Measurements from ENCODE around the gene PAXIP1.

DNA sequence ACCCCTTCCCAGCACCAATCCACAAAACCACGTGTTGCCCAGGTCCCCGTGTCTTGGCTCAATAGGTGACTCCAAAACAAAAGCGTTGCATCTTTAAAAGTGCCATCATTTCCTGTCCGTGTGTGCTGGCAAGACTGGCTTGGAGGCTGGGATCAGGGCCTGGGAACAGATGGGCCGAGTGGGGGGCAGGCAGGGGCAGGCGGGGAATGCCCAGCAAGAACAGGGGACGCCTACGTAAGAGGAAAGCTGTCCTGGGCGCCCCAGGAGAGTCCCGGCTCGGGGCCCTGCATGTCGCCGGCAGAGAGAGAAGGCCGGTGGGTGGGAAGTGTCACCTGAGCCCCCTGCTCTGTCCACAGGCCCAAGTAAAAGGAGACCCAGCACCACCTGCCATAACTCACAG is 86.5 kb downstream of the PAXIP1 start:
- TF ChIP-seq, protein P1, sequence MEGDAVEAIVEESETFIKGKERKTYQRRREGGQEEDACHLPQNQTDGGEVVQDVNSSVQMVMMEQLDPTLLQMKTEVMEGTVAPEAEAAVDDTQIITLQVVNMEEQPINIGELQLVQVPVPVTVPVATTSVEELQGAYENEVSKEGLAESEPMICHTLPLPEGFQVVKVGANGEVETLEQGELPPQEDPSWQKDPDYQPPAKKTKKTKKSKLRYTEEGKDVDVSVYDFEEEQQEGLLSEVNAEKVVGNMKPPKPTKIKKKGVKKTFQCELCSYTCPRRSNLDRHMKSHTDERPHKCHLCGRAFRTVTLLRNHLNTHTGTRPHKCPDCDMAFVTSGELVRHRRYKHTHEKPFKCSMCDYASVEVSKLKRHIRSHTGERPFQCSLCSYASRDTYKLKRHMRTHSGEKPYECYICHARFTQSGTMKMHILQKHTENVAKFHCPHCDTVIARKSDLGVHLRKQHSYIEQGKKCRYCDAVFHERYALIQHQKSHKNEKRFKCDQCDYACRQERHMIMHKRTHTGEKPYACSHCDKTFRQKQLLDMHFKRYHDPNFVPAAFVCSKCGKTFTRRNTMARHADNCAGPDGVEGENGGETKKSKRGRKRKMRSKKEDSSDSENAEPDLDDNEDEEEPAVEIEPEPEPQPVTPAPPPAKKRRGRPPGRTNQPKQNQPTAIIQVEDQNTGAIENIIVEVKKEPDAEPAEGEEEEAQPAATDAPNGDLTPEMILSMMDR (conservative IDR thresholded peaks at IDR 0.05) = no peak
- TF ChIP-seq EZH2 (IDR thresholded peaks at IDR 0.05; ENCODE audit: low read depth) = no peak
